GM19372 (cell line): Measurements from ENCODE around the gene TRUB1.
"Not testable (repeated sequence)": the region's sequence is repeated elsewhere in the genome, so short reads cannot be mapped to it uniquely, and the experiment has no call there.

Experiments
- ATAC-seq: cut with Tn5 transposase; IDR thresholded peaks from one replicate; pipeline ENCODE4 v1.9.1; 2021; ENCODE audit warnings: mild to moderate bottlenecking, low read depth, moderate library complexity; ENCODE audit not compliant: unreplicated experiment

Gene TRUB1

GRCh38 chr10:114923551-114923950 is 14.4 kb upstream of the TRUB1 start:
- no peak for ATAC-seq

GRCh38 chr10:114925587-114926586 is 12.1 kb upstream of the TRUB1 start:
- ATAC-seq, result peak; percentile 92

- ATAC-seq, result no peak
Observed at GRCh38 chr10:114928818-114929217, 9.2 kb upstream of the TRUB1 start.

GRCh38 chr10:114930320-114930719 is 7.7 kb upstream of the TRUB1 start:
- ATAC-seq, result no peak

- no peak for ATAC-seq
Observed at GRCh38 chr10:114931072-114931679, 6.8 kb upstream of the TRUB1 start.

- no peak for ATAC-seq
Observed at GRCh38 chr10:114932225-114932624, 5.8 kb upstream of the TRUB1 start.

- no peak for ATAC-seq
Observed at GRCh38 chr10:114932945-114933344, 5.0 kb upstream of the TRUB1 start.

- ATAC-seq, result no peak
Observed at GRCh38 chr10:114933588-114933987, 4.4 kb upstream of the TRUB1 start.

- ATAC-seq, result not testable (repeated sequence)
Observed at GRCh38 chr10:114933995-114934394, 4.0 kb upstream of the TRUB1 start.

- no peak for ATAC-seq
Observed at GRCh38 chr10:114938856-114939193, 830 bp downstream of the TRUB1 start.

GRCh38 chr10:114940735-114941134 is 2.7 kb downstream of the TRUB1 start:
- no peak for ATAC-seq

GRCh38 chr10:114943000-114943399 is 5.0 kb downstream of the TRUB1 start:
- no peak for ATAC-seq

GRCh38 chr10:114953047-114953446 is 15.1 kb downstream of the TRUB1 start:
- peak; percentile 51 for ATAC-seq

- no peak for ATAC-seq
Observed at GRCh38 chr10:114955984-114956383, 18.0 kb downstream of the TRUB1 start.

- ATAC-seq, result peak; percentile 41
Observed at GRCh38 chr10:114956466-114956865, 18.5 kb downstream of the TRUB1 start.

- ATAC-seq, result no peak
Observed at GRCh38 chr10:114957122-114957521, 19.1 kb downstream of the TRUB1 start.

- ATAC-seq, result no peak
Observed at GRCh38 chr10:114957673-114958072, 19.7 kb downstream of the TRUB1 start.

GRCh38 chr10:114962441-114962840 is 24.4 kb downstream of the TRUB1 start:
- ATAC-seq, result no peak

- ATAC-seq, result no peak
Observed at GRCh38 chr10:114963908-114964307, 25.9 kb downstream of the TRUB1 start.

- ATAC-seq, result no peak
Observed at GRCh38 chr10:114967071-114967470, 29.1 kb downstream of the TRUB1 start.

- no peak for ATAC-seq
Observed at GRCh38 chr10:114970515-114970914, 32.5 kb downstream of the TRUB1 start.

- no peak for ATAC-seq
Observed at GRCh38 chr10:114973306-114973705, 35.3 kb downstream of the TRUB1 start.
